GM18868 (cell line): ENCODE results near the gene GRID2.
"Not testable (repeated sequence)": the region's sequence is repeated elsewhere in the genome, so short reads cannot be mapped to it uniquely, and the experiment has no call there.

Experiments used
- ATAC-seq: cut with Tn5 transposase; IDR thresholded peaks from one replicate; pipeline ENCODE4 v1.9.1; 2021; ENCODE audit warnings: mild to moderate bottlenecking, moderate library complexity; ENCODE audit not compliant: unreplicated experiment

Gene GRID2

GRCh38 chr4:92303621-92304027 is at the start of gene GRID2:
Gene GRID2 (plus strand): TSS chr4:92303966.
- no peak for ATAC-seq

- ATAC-seq: no peak
Observed at GRCh38 chr4:92253986-92254671, 49.6 kb upstream of the GRID2 start.

- no peak for ATAC-seq
Observed at GRCh38 chr4:92254767-92255442, 48.9 kb upstream of the GRID2 start.

- ATAC-seq: no peak
Observed at GRCh38 chr4:92255920-92256244, 47.9 kb upstream of the GRID2 start.

GRCh38 chr4:92257931-92258857 is 45.6 kb upstream of the GRID2 start:
- ATAC-seq: no peak

GRCh38 chr4:92261256-92261655 is 42.5 kb upstream of the GRID2 start:
- ATAC-seq: no peak

- ATAC-seq: no peak
Observed at GRCh38 chr4:92262371-92262770, 41.4 kb upstream of the GRID2 start.

GRCh38 chr4:92263010-92263409 is 40.8 kb upstream of the GRID2 start:
- no peak for ATAC-seq

GRCh38 chr4:92263575-92263974 is 40.2 kb upstream of the GRID2 start:
- ATAC-seq: no peak

- ATAC-seq: no peak
Observed at GRCh38 chr4:92264163-92264562, 39.6 kb upstream of the GRID2 start.

GRCh38 chr4:92265021-92265420 is 38.7 kb upstream of the GRID2 start:
- no peak for ATAC-seq

GRCh38 chr4:92265798-92266197 is 38.0 kb upstream of the GRID2 start:
- no peak for ATAC-seq

GRCh38 chr4:92266521-92266920 is 37.2 kb upstream of the GRID2 start:
- ATAC-seq: no peak

- ATAC-seq: no peak
Observed at GRCh38 chr4:92268642-92269041, 35.1 kb upstream of the GRID2 start.

GRCh38 chr4:92270908-92271307 is 32.9 kb upstream of the GRID2 start:
- ATAC-seq: no peak

- ATAC-seq: not testable (repeated sequence)
Observed at GRCh38 chr4:92271551-92271950, 32.2 kb upstream of the GRID2 start.

GRCh38 chr4:92277057-92277881 is 26.5 kb upstream of the GRID2 start:
- not testable (repeated sequence) for ATAC-seq

- ATAC-seq: no peak
Observed at GRCh38 chr4:92279296-92279695, 24.5 kb upstream of the GRID2 start.

- no peak for ATAC-seq
Observed at GRCh38 chr4:92299152-92299551, 4.6 kb upstream of the GRID2 start.

GRCh38 chr4:92304121-92304520 is 355 bp downstream of the GRID2 start:
- ATAC-seq: no peak

- no peak for ATAC-seq
Observed at GRCh38 chr4:92304606-92305005, 840 bp downstream of the GRID2 start.
